Forelimb muscle (tissue), 1 donor: ENCODE data around the gene C19orf47. TPM values are rescaled to one million over a fixed set of nuclear protein-coding genes. Genes with fewer than 3 reads are reported as not detected.
"Not testable (repeated sequence)": the region's sequence is repeated elsewhere in the genome, so short reads cannot be mapped to it uniquely, and the experiment has no call there.

Experiments
- DNase-seq: peaks from one replicate; pipeline ENCODE4 v3.0.0-alpha.2; 2013; ENCODE audit warnings: low read depth
- polyA plus RNA-seq: library from polyadenylated mRNA; unstranded; fragments of 120-200 nt; gene quantifications from one replicate; pipeline ENCODE4 v1.2.1, GENCODE V29; 2013; ENCODE audit not compliant: insufficient read length

Gene C19orf47
- polyA plus RNA-seq, 1 donor = 77.2 TPM

- no peak for DNase-seq
These were observed 29.7 kb upstream of the C19orf47 start for GRCh38 chr19:40377876-40378385.

- DNase-seq = no peak
These were observed 28.2 kb upstream of the C19orf47 start for GRCh38 chr19:40376286-40376862.

- no peak for DNase-seq
These were observed 25.9 kb upstream of the C19orf47 start for GRCh38 chr19:40374084-40374483.

GRCh38 chr19:40371802-40372122 is 23.6 kb upstream of the C19orf47 start:
- no peak for DNase-seq

- no peak for DNase-seq
These were observed 23.0 kb upstream of the C19orf47 start for GRCh38 chr19:40370997-40371801.

- DNase-seq = not testable (repeated sequence)
These were observed 22.1 kb upstream of the C19orf47 start for GRCh38 chr19:40370253-40370652.

- DNase-seq = no peak
These were observed 21.6 kb upstream of the C19orf47 start for GRCh38 chr19:40369797-40370196.

- no peak for DNase-seq
These were observed 19.6 kb upstream of the C19orf47 start for GRCh38 chr19:40367577-40368434.

- DNase-seq = no peak
These were observed 18.7 kb upstream of the C19orf47 start for GRCh38 chr19:40366697-40367561.

GRCh38 chr19:40365613-40366401 is 17.6 kb upstream of the C19orf47 start:
- no peak for DNase-seq

GRCh38 chr19:40365010-40365409 is 16.8 kb upstream of the C19orf47 start:
- no peak for DNase-seq

- DNase-seq = no peak
These were observed 14.9 kb upstream of the C19orf47 start for GRCh38 chr19:40363069-40363468.

GRCh38 chr19:40362160-40362559 is 14.0 kb upstream of the C19orf47 start:
- DNase-seq = no peak

- no peak for DNase-seq
These were observed 12.6 kb upstream of the C19orf47 start for GRCh38 chr19:40360708-40361241.

GRCh38 chr19:40360020-40360707 is 12.0 kb upstream of the C19orf47 start:
- no peak for DNase-seq

GRCh38 chr19:40358773-40359172 is 10.6 kb upstream of the C19orf47 start:
- no peak for DNase-seq

GRCh38 chr19:40357640-40358039 is 9.4 kb upstream of the C19orf47 start:
- DNase-seq = no peak

GRCh38 chr19:40356681-40357595 is 8.7 kb upstream of the C19orf47 start:
- no peak for DNase-seq
